Hematopoietic multipotent progenitor cell (in vitro differentiated cells): ENCODE results near the gene CACNA1C. TPM values are rescaled to one million over a fixed set of nuclear protein-coding genes. Genes with fewer than 3 reads are reported as not detected.
A peak's percentile ranks its signal among the peaks of the same experiment; 100 is the strongest.

Experiments used
- DNase-seq, 3 donors: peaks; one replicate each; pipeline ENCODE4 v3.0.0-alpha.2; 2011 to 2015; ENCODE audit warnings: low read depth in 2 of 3, low spot score in 2 of 3
- total RNA-seq: library from RNA; depleted of rRNA; stranded (reverse); fragments of >200 nt; gene quantifications from one replicate; pipeline ENCODE4 v1.2.3, GENCODE V29; 2012

CACNA1C gene
- total RNA-seq, 1 donor = 0.54 TPM

DNA sequence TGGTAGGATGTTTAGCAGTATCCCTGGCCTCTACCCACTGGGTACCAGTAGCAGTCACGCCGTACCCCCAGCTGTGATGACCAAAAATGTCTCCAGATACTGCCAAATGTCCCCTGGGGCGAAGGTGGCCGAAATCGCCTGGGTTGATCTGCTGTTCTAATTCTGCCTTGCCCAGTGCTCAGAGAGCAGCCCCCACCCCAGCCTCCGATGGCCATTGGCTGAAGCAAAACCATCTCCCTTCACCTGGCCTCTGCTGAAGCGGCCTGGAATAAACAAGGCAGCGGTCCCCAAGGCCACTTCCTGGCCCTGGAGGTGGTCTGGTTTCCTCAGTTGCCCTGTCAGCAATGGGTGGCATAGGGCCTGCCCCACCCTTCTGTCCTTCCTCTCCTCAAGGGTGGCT lies 298.4 kb downstream of the CACNA1C start:
- DNase-seq = no peak

DNA sequence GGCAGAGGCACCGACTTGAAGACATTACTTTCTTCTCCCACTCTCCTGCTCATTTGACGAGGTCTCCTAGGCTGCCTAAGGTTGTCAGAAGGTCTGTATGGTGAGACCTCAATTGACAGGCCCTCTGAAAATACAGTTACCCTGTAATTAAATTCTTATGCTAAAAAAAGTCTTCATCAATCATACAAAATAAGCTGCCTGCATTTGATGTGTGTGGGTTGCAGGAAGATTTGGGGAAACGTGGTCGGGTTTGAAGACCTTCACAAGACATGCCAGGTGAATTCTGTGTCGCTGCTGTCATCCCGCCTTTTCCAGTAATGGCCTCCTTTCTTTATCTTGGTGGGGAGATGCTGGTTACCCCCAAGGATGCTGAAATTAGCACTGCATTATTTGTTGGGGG lies 299.4 kb downstream of the CACNA1C start:
- no peak for DNase-seq

DNA sequence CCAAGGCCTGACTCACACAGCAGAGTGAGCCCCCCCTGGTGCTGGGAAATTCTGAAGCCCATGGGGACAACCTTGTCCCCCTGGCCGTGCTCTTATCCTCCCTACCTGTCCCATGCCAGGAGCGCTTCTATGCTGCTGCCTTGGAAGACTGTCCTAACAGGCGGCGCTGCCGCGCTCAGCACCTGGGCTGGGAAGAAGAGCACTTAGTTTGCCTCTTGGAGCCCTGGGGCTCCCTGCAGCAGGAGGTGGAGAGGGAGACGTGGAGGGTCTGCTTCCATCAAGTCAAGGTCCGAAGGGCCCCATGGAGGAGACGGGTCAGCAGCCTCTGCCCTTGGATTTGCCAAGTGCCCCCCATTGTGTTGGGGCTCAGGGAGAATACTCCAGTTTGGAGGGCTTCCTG lies 300.5 kb downstream of the CACNA1C start:
- no peak for DNase-seq

DNA sequence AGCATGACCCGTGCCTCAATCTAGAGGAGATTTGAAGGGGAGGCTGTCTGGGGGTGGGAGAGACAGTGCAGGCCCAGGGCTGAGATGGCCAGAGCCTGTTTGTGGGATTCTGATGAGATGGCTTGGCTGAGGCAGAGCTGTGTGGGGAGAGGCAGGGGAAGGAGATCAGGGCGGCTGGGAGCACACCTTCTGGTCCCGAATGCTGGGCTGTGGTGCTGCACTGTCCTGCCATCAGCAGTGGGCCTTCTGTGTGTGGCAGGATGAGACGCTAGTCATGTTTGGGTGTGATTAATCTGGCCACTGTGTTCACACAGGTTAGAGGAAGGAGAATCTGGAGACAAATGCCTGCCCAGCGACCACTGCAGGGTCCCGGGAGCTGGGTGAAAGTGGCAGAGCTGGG lies 300.9 kb downstream of the CACNA1C start:
- DNase-seq = no peak

DNA sequence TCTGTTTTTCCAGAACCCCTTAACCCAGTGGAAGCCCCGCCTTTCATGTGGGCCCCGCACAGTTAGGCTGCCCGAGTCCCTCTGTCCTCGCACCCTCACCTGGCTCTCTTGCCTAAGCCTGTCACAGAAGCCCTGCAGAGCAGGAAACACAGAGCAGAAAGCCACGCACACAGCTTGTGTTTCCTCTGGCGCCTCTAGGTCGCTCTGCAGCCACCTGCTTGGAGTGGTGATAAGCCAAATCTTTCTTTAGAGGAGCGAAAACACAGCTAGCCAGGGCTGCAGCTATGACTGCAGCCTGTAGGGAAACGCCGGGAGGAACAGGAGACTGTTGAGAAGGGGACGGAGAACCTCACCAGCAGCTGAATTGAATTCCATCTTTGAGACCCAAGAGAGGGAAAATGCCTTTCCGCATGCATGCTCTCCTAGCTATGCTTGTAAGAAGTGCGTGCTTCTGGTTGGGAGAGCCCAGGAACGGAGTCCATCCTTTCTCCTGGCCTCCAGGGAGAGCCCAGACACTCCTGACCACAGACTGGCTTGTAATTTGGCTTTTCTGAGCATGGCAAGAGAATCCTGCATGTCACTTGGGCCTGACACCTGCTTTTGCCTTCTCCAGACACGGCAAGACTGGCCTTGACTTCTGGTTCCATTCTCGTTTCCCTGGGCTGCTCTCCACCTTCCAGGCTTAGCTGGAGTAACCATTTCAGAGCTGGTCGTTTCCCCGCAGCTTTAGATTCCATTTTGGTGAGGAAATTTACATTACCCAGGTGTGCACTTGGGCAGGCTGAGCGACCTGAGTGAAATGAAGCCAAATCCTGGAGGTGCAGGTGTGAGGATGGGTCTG lies 301.6 kb downstream of the CACNA1C start:
- DNase-seq = peak in 1 of 3 donors; percentile 76

DNA sequence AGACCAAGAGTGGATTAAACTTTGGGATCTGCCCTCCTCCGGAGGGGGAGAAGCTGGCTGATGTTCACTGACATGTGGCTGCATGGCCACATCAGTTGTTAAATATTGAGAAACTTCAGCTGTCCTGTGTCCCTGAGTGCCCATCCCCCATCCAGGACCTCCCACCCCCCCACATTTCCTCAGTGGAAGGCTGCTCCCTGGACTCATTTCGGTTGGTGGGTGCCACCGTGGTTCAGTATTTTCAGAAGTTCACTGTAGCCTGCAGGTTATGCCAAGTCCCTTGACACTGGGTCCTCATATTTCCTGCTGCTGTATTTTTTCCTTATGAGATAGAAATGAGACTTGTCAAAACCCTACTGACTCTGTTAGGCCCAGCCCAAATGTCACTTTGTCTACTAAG lies 302.4 kb downstream of the CACNA1C start:
- DNase-seq = no peak

DNA sequence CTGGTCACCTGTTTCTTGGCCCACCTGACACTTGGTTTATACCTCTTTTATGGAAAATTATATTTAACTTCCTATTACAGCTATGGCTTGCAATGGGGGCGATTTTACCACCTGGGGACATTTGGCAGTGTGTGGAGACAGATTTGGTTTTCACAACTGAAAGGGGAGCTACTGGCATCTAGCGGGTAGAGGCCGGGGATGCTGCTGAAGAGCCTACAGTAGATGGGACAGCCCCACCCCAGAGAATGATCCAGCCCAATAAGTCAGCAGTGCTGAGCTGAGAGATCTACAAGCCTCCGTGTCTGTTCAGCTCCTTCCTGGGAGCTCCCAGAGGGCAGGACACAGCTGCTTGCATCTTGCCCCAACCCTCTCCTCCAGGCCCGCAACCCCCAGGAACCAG lies 302.8 kb downstream of the CACNA1C start:
- DNase-seq = no peak

DNA sequence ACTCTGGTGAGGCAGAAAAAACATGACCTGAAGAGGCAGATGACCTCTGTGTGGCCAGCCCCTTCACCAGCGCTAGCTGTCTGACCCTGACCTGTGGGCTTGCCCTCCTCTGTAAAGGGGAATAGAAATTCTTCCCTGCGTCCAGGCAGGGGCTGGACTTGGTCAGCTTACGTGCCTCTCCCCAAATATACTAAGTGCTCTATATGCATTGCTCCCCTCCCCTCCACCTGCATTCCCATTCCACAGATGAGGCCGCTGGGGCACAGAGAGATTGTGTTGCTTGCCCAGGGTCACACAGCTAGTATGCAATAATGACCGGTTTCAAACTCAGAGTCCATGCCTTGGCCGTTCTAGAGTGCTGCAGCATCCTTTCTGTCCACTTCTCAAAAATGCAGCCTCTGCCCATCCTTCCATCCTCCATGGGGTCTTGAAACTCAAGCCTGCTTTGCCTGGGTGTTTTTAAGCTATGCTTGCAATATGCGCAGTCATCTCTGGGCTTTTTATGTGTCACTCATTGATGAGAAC lies 303.9 kb downstream of the CACNA1C start:
- no peak for DNase-seq

DNA sequence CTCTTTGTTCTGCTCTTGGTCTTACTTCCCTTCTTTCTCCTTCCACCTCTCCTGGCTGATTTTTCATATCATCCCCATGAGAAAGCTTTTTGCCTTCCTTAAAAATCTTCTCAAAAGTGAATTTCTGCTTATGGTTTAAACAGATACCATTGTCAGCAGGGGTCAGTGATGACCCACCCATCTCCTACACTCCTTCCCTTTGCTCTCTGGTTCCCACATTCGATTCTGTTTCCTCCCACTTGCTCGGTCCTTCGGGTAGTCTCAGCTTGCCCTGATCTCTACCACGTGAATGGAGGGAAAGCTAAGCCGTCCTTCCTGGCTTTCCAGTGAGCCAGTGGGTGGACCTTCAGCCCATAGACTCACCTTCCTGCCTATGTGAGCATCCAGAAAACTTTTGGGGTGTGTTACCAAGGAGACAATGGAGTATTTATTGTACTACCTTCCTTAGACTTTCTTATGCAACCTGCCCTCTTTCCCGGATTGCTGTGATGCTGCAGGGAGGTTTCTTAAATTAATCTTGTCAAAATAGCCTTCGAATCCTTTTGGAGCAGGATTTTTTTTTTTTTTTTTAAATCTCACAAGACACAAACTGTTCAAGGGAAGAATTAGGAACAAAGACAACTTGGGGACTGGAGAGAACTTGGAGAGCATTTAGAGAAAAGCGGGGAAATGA lies 306.3 kb downstream of the CACNA1C start:
- DNase-seq = peak in 1 of 3 donors; percentile 20

DNA sequence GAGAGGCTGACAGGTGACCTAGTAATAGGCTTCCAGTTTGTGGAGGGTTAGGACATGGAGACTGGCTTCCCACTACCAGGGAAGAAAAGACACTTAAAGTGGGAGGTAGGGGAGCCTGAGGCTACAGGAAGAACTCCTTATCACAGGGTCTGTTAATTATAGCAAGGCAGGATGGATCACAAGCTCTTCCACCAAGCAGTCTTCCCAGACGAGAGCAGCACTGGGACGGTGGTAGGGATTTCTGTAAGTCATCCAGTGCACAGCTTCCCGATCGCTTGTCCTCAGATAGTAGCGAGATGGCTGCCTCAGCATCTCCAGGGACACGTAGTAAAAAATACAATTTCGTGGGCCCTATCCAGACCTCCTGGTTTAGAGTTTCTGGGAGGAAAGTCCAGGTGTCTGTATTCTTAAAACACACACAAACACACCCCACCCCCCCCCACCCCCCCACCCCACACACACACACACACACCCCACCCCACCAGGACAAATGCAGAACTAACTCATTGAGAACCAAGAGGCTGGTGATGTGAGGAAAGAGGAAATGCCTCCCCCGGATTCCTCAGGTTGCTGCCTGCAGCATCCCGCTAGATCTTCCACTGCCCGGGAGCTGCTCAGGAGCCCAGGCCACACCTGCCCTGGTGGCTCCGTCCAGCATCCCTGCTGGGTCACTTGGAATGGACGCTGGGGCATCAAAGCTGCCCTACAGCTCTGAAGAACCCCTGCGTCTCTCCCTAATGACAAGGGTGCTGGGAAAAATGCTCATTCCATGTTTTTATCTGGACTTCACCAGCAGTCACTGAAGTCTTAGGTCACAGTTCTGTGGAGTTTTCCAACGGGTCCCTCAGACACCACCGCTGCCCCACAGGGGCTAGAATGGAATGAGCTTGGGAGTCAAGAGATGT lies 307.2 kb downstream of the CACNA1C start:
- DNase-seq = peak in 1 of 3 donors; percentile 55

DNA sequence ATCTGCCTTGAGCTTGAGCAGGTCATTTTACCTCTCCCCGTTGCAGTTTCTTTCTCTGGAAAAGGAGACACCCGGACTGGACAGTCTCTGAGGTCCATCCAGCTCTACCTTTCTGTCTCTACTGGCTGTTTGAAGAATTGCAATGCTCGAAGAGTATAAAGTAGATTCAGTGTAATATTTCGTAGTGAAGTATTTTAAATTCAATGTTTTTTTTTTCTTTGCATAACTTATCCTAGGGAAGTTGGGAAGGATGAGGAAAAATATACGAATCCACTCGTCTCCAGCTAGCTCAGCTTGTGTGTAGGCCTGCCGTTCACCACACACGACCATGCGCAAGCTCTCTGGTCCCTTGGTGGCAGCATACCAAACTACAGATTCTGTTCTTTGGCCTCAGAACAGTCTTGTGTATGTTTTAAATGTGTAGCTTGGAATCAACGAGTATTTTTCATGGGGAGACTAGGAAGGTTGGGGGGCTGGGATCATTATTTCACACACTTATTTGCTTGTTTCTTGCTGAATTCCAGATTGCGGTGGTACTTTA lies 307.9 kb downstream of the CACNA1C start:
- DNase-seq = no peak

DNA sequence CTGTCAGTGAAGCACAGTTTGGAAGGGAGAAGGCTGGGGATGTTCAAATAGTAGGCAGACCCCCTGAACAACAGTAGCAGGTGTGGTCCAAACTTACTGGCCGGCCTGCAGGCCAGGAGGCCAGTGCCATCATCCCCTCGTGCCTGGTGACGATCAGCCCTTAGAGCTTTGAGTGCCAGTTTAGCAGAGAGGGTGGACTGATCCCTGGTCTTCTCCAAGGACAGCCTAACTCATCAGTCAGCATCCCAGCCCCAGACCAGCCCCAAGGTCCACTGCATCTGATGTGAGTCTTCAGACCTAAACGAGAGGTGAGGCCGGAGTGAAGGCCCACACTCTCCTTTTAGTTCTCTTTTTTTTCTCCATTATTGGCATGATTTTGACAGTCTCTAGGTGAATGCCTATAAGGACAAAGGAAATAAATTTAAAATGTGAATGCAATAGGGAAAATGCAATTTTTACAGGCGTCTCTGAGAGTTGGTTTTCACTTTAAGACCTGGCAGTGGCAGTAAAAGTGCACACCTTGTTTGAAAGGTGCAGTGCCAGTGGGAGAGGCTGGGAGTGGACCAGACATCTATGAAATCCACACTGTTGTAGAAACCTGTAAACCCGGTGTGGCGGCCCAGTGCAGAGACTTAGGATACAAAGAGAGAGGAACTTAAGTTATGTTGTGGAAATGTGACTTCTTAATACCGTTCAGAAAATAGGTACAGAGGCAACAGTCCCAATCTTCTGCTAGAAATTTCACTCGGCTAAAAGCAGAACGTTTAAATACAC lies 311.2 kb downstream of the CACNA1C start:
- no peak for DNase-seq

DNA sequence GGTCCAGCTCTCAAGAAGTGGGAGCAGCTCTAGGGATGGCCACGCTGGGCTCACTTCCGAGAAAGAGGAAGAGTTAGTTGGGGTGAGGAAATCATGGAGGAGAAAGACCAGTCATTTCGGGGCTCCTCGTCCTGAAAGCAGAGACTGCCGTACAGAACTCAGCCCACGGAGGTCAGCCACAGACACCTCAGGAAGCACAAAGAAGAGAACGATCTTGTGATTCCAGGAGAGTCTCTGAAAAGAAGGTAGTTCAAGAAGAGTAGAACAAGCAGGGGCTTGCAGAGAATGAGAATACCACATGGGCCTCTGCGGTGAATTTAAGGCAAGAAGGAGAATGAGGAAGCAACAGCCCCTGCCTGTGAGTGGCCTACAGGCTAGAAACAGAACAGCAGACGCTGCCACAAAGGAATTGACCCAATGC lies 311.9 kb downstream of the CACNA1C start:
- peak in 1 of 3 donors; percentile 79 for DNase-seq

DNA sequence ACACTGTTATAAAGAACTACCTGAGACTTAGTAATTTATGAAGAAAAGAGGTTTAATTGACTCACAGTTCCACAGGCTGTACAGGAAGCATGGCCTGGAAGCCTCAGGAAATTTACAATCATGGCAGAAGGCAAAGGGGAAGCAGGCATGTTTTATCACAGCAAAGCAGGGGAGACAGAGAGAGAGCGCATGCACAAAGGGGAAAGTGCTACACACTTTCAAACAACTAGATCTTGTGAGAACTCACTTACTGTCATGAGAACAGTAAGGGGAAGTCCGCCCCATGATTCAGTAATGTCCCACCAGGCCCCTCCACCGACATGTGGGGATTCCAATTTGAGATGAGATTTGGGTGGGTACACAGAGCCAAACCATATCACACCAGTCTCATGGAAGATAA lies 313.9 kb downstream of the CACNA1C start:
- peak in 1 of 3 donors; percentile 54 for DNase-seq

DNA sequence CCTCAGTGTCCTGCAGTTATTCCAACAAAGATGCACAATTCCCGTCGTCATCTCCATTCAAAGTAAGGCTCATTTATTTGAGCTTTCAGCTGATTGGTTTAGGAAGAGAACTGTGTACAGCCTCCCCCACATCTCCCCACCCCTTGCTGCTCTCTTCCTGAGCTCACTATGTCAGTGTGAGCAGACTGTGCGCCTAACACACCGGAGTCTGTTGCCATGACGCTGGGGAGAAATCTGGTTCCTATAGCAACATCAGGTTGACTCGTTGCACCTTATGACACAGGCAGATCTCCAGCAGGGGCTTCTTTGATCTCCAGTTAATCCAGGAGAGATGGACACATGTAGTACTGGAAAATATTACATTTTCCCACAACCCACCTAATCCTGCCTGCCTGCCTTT lies 319.4 kb downstream of the CACNA1C start:
- DNase-seq = no peak

DNA sequence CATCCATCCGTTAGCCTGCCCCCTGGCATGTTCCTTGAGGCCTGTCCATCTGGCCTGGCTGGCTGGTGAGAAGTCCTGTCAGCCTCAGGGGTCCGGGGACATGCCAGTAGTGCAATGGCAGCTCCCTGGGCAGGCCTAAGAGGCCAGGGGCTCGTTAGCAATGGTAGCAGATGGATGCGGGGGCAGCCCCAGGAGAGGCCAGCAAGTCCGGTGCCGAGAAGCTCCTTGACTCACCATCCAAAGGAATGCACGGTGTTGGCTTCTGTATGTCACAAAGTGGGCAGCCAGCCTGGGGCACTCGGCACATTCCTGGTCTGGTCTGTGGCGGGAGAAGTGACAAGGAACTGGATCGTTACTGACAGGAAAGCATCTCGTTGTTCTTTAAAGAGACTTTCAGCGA lies 319.9 kb downstream of the CACNA1C start:
- DNase-seq = no peak

DNA sequence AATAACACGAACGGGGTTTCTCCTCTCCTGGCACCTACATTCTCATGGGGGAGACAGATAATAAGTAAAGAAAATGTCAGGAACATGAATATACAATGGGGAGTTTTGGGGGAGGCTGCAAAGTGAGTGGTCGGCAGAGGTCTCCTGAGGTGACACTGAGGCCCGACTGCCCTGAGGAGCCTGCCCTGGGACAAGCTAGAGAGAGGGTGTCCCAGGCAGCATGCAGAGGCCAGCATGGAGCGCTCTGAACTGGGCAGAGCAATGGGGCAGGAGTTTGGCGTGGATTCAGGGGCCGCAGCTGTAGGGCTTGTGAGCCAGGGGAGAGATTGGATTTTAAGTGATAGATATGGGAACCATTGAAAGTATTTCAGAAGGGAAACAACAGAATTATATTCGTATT lies 320.5 kb downstream of the CACNA1C start:
- no peak for DNase-seq

DNA sequence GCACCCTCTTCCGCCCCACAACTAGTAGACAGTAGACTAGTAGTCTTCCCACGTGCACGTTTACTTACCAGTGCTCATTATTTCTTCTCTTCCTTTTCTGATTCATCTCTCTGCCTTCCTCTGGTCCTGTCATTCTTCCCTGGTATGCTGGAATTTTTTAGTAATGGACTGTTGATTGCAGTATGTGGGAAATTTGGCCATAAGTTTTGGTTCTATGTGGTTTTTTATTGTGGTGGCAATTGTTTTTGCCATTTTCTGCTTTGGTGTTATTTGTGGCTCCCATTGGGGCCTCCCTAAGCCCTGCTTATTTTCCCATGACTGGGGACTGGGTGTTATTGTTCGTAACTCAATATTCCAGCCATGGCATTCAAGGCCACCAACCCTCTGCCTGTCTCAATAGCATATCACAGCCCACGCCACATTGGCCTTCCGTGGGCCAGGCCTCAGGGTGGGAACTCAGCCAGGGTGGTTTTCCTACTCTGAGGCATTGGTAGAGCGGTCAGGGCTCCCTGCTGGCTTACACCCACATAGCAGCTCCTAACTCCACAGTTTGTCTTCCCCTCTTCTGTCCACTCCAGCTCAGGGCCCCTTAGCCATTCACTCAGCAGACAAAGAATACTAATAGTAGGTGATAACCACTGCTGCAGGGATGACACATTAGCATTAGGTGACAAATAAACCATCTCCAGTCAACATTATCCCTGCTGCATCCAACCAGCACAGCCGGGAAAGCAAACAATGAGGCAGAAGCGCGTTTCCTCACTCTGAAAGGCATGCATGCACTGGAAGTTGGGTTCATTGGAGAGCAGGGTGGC lies 321.5 kb downstream of the CACNA1C start:
- no peak for DNase-seq

DNA sequence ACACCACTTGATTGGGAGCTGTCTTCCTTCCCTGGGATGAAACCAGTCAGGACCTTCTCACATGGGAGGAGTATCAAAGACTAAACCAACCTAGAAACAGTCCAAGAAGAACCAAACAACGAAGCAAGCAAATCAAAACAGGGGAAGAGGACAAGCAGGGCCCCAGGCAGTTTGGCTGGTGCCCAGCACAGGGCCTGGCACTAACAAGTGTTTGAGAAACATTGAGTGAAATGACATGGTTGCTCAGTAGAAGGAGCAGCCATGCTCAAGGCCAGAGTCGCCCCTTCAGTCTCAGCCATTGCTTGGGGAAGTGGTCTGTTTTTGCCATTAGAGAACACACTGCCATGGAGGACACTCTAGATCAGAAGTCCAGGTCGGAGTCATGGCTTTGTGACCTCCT lies 323.1 kb downstream of the CACNA1C start:
- no peak for DNase-seq
